Cerebellar cortex (tissue), 1 donor: ENCODE results near the gene FLRT1.

Source experiments
- DNase-seq: peaks from one replicate; pipeline ENCODE4 v3.0.0-alpha.2; 2015; ENCODE audit warnings: low spot score

FLRT1 gene

DNA sequence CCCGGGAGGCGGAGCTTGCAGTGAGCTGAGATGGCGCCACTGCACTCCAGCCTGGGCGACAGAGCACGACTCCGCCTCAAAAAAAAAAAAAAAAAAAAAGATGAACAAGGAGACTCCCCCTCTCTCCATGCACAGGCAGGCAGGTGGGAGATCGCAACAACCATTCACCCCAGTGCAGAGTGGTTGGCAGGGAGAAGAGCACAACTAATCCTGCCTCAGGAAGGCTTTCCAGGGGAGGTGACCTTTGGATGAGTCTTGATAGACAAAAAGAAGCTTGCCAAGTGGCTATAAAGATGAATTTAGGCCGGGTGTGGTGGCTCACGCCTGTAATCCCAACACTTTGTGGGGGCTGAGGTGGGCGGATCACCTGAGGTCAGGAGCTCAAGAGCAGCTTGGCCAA is 30.0 kb downstream of the FLRT1 start:
- DNase-seq = no peak

- DNase-seq = no peak
Measured at GRCh38 chr11:64067230-64067993, 31.7 kb downstream of the FLRT1 start.

GRCh38 chr11:64068705-64069400 is 33.1 kb downstream of the FLRT1 start:
- no peak for DNase-seq

- no peak for DNase-seq
Measured at GRCh38 chr11:64069401-64070313, 33.9 kb downstream of the FLRT1 start.

DNA sequence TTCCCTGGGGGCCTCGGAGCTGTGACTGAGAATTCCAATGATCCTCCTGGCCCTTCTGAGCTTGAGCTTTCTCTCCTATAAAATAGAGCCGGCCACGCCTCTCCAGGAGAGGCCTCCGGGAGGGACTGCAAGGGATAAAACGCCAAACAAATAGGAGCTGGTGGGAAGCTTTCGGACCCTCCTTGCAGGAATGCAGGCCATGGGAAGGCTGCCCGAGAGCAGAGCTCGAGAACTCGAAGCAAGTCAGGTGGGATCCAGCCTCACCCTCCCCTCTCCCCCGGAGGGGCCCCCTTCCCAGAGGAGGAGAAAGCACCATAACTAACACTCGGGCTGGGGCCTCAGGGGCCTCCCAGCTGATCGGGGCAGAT is 34.6 kb downstream of the FLRT1 start:
- DNase-seq = no peak

- DNase-seq = no peak
Measured at GRCh38 chr11:64071849-64072248, 36.1 kb downstream of the FLRT1 start.

- DNase-seq = no peak
Measured at GRCh38 chr11:64072403-64072802, 36.7 kb downstream of the FLRT1 start.

- DNase-seq = no peak
Measured at GRCh38 chr11:64072871-64073270, 37.1 kb downstream of the FLRT1 start.

DNA sequence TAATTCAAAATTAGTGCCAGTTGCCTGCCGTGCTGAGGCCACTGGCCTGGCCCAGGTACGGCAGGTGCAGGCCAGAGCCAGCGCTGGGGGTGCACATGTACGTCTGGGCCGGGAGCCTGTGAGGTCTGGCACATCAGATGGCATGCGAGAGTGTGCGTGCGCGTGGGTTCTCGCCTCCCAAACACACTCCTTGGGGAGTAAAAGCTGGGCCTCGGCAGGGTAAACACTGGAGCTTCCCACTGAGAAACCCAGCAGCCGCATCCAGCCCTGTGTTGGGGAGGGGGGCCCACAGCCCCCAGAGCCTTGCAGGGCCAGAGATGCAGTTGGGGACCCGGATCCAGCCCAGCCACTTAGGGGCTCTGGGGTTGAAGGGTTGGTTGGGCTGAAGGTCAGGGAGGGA is 37.8 kb downstream of the FLRT1 start:
- DNase-seq = no peak

DNA sequence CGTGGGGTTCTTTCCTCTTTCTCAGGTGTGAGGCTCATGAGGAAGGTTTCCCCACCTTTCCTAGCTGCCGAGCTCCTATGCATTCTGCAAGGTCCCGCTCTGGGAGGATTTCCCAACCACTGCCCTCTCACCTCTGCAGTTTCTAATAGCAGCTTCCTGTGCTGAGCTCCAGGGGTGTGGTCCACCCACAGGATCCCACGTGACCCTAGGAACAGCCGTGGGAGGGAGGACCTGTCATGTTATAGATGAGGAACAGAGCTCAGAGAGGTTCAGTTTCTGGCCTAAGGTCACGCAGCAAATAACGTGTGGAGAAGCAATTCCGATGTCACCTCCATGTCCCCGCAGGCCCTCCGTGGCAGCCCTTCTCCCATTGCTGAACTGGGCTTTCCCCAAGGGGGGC is 38.5 kb downstream of the FLRT1 start:
- no peak for DNase-seq

DNA sequence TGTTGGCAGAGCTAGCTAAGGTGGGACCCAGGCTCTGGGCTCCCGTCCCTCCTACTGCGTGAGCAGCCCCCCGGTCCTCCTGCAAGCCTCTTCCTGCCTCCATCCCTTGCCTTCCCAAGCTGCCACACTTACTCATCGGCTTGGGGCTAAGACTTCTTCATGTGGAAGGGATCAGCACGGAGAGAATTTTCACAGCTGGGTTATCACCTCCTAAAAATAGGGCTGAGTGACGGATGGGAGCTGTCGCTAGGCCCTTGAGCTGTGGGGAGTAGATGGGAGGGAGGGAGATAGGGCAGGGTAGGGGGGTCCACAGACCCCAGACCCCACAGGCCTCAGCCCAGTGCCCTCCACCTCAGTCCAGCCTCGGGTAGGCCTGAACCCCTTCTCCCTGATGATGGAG is 41.0 kb downstream of the FLRT1 start:
- DNase-seq = no peak

GRCh38 chr11:64077607-64078006 is 41.9 kb downstream of the FLRT1 start:
- DNase-seq = no peak

DNA sequence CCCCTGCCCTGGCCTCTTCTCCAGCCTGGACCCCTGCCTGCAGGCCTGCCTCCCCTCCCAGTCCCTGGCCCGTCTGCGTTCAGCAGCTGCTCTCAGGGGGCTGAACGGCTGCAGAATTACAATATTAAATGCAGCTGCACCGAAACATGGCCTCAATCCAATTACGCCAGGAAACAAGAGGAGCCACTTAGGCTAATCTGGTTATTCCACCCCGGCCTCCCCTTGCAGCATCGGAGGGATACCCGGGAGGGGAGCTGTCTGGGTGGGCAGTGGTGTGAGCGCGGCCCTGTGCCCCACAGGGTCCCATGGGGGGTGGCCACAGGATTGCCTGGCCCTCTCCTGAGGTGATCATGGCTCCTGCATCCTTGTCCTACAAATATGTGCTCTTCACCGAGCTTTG is 42.6 kb downstream of the FLRT1 start:
- DNase-seq = no peak

DNA sequence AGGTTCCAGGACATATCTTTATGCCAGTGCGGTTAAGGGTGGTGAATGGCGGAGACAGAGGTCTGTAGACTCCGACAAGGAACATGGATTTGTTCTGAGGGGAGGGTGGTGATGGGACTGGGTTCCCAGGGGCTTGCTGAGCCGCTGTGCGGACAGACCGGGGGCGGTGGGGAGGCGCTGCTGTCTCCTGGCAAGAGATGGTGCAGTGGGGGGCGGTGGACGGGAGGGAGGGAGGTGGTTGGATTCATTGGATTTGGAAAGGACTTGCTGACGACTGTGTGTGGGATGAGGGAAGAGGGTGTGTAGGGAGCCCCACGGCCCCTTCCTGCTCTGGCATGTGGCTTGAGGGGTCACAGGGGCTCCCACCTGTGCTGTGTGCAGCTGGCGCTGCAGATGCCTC is 43.2 kb downstream of the FLRT1 start:
- no peak for DNase-seq

- DNase-seq = no peak
Measured at GRCh38 chr11:64080390-64080789, 44.7 kb downstream of the FLRT1 start.

- DNase-seq = no peak
Measured at GRCh38 chr11:64081745-64082442, 46.2 kb downstream of the FLRT1 start.

DNA sequence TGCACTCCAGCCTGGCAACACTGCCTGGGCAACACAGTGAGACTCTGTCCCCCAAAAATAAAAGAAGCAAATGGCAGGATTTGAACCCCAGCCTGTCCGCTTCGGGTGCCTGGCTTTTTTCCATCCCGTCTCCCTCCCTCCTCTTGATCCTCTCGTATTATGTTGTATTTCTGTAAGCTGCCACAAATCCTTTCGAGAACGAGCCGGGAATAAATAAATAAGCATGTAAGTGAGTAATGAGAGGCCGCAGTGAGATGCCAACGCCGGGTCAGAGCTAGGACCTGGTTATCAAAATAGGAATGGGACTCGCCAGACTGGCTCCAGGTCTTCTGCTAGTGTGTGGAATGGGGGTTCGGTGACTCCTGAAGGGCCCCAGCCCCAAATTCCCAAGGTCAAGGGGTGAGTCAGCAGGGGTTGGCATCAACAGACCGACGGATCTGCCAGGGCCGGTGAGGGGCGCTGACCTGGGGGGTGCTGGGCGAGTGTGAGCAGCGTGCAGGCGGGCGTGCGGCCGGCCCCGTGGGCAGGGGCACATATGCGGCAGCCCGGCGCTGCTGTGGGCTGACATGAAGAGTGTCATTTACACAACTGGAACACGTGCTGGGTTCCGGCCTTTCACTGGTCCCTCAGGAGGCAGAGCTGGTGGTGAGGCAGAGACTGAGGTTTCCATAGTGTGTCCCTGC is 47.8 kb downstream of the FLRT1 start:
- DNase-seq = no peak

DNA sequence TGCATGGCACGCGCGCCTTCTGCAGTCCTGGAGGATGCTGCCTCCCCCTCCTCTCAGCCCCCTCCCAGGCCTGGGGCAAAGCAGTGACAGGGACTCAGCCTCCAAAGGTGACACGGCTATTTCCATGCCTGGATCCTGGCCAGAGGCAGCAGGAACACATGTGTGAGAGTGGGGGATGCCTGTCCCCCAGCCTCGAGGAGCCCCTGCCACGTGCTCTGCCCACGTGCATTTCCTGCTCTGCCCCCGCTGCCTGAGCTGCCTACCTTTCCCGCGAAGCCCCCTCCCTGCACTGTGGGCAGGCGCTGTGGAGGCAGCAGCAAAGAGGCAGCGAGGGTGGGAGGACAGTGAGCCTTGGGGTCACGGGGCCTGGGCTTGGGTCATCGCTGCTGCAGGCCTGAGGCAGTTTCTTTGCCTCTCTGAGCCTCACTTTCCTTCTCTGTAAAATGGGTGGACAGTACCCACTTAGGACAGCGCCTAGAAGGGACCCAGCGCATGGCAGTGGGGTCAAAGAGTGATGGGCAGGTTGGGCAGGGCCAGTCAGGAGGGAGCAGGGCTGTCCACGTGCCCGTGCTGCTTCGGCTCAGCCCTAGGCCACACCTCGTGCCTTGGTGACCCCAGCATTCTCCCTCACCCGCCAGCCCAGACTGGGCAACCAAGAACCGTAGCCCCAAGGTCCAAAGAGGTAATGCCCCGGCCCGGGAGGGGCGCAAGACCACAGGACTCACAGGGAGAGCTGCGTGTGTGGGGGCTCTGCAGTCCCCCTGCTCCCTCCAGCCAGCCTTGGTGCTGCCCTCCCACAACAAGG is 48.6 kb downstream of the FLRT1 start:
- no peak for DNase-seq

DNA sequence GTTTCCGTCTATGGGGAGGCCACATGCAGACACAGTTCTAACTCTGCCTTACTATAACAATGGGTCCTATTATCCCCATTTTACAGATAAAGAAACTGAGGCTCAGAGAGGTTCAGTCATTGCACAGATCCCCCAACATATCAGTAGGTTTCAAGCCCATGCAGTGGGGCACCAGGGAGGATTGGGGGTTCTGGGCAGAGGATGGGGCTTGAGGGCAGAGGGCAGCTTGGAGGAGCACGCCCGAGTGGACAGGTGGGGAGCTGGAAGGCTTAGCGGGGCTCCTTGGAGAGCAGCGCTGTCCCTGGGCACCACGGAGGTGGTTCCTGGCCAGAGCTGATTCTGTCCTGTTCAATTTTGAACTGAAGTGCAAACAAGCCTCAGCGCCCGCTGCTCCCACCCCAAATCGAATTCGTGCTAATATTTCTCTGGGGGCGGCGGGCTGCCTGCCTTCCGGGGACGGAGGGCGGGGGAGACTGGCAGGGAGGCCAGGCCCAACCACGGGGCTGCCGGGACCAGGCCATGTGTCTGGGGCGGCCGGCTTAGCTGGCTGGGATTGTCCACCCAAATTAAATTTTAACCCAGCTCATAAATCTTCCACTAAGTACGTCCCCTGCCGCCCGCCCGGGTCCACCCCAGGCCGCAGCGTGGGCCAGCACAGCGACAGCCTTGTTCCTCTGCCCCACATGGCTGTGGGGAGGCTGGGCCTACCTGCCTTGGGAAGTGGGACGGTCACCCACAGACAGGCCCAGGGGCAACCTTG is 49.4 kb downstream of the FLRT1 start:
- no peak for DNase-seq
